GM23338 (cell line): ENCODE results near the gene SH3RF2. TPM values are rescaled to one million over a fixed set of nuclear protein-coding genes. Genes with fewer than 3 reads are reported as not detected.

Experiments
- ATAC-seq: fragments of 200-7000 bp; cut with Tn5 transposase; 3 replicates; pipeline ENCODE4 v1.9.1; 2020
- DNase-seq: peaks from one replicate; pipeline ENCODE4 v3.0.0-alpha.2; 2015; ENCODE audit warnings: low spot score
- H2AFZ ChIP-seq: fragments of 200-600 bp; sonication (generic); 2 replicates; pipeline ENCODE4 v1.8.0; 2016; ENCODE audit warnings: antibody characterized with exemption, mild to moderate bottlenecking, moderate library complexity
- H3F3A ChIP-seq: fragments of 200-600 bp; sonication (generic); replicated peaks from 2 replicates; pipeline ENCODE4 v1.8.0; 2017; ENCODE audit warnings: antibody characterized with exemption, mixed run types, low read depth
- H3K27ac ChIP-seq: fragments of 200-600 bp; sonication (generic); 2 replicates; pipeline ENCODE4 v1.6.1; 2016; ENCODE audit warnings: low read depth
- H3K27me3 ChIP-seq: fragments of 200-600 bp; sonication (generic); 2 replicates; pipeline ENCODE4 v1.8.0; 2016; ENCODE audit warnings: mild to moderate bottlenecking, mixed run types, moderate library complexity; ENCODE audit not compliant: insufficient read depth
- H3K36me3 ChIP-seq: fragments of 200-600 bp; sonication (generic); 2 replicates; pipeline ENCODE4 v1.8.0; 2016; ENCODE audit warnings: mild to moderate bottlenecking; ENCODE audit not compliant: insufficient read depth
- H3K4me1 ChIP-seq: fragments of 200-600 bp; sonication (generic); 2 replicates; pipeline ENCODE4 v1.8.0; 2016; ENCODE audit warnings: mild to moderate bottlenecking, moderate library complexity; ENCODE audit not compliant: insufficient read depth
- H3K4me2 ChIP-seq: fragments of 200-600 bp; sonication (generic); 2 replicates; pipeline ENCODE4 v1.7.1; 2017; ENCODE audit warnings: mixed run types
- H3K4me3 ChIP-seq: fragments of 200-600 bp; sonication (generic); 2 replicates; pipeline ENCODE4 v1.6.1; 2016; ENCODE audit warnings: mixed run types
- H3K79me2 ChIP-seq: fragments of 200-600 bp; sonication (generic); replicated peaks from 2 replicates; pipeline ENCODE4 v1.8.0; 2017; ENCODE audit warnings: mild to moderate bottlenecking; ENCODE audit not compliant: insufficient read depth
- H3K9me2 ChIP-seq: fragments of 200-600 bp; sonication (generic); 2 replicates; pipeline ENCODE4 v1.8.0; 2017; ENCODE audit not compliant: insufficient read depth
- H4K20me1 ChIP-seq: fragments of 200-600 bp; sonication (generic); replicated peaks from 2 replicates; pipeline ENCODE4 v1.8.0; 2017; ENCODE audit warnings: mild to moderate bottlenecking; ENCODE audit not compliant: insufficient read depth
- H3K27ac Mint-ChIP-seq: 2 replicates; pipeline ENCODE4 v1.8.0; 2020; ENCODE audit warnings: inconsistent platforms, mild to moderate bottlenecking, moderate library complexity, mixed read lengths
- H3K27me3 Mint-ChIP-seq: 3 replicates; pipeline ENCODE4 v1.8.0; 2022; ENCODE audit warnings: low read depth, mild to moderate bottlenecking, moderate library complexity, mixed read lengths, inconsistent platforms; ENCODE audit not compliant: insufficient read depth, poor library complexity
- H3K36me3 Mint-ChIP-seq: 3 replicates; pipeline ENCODE4 v1.8.0; 2021; ENCODE audit warnings: low read depth, mild to moderate bottlenecking, inconsistent platforms, moderate library complexity, mixed read lengths
- H3K4me1 Mint-ChIP-seq: 3 replicates; pipeline ENCODE4 v1.8.0; 2020; ENCODE audit warnings: mild to moderate bottlenecking, inconsistent platforms, mixed read lengths
- H3K4me3 Mint-ChIP-seq: 3 replicates; pipeline ENCODE4 v1.8.0; 2021; ENCODE audit warnings: moderate library complexity, mild to moderate bottlenecking, inconsistent platforms, mixed read lengths
- H3K9me3 Mint-ChIP-seq: 3 replicates; pipeline ENCODE4 v1.8.0; 2020; ENCODE audit warnings: moderate library complexity, mild to moderate bottlenecking, inconsistent platforms, mixed read lengths
- CREB1 ChIP-seq: fragments of 250-450 bp; sonication (Bioruptor Pico); IDR thresholded peaks from 2 replicates; pipeline ENCODE4 v1.5.0; 2020; ENCODE audit warnings: low read depth, mild to moderate bottlenecking, moderate library complexity
- CTCF ChIP-seq, 2 experiments: fragments of 200-600 bp in 1 of 2; sonication (generic) in 1 of 2; conservative IDR thresholded peaks; 2 replicates each; pipeline versions ENCODE4 v1.5.1 to v1.6.1; 2016 to 2017; ENCODE audit warnings: antibody characterized with exemption in 2 of 2, low read depth in 2 of 2, mild to moderate bottlenecking in 2 of 2, moderate library complexity in 1 of 2
- EZH2 ChIP-seq: fragments of 200-600 bp; sonication (generic); IDR thresholded peaks from one replicate; pipeline ENCODE4 v1.8.0; 2017; ENCODE audit warnings: antibody characterized with exemption, mild to moderate bottlenecking, low read depth; ENCODE audit not compliant: unreplicated experiment
- JUNB ChIP-seq: IDR thresholded peaks from one replicate; pipeline ENCODE4 v1.6.1; 2016; ENCODE audit warnings: antibody characterized with exemption; ENCODE audit not compliant: unreplicated experiment
- POLR2AphosphoS5 ChIP-seq: IDR thresholded peaks from 2 replicates; pipeline ENCODE4 v1.6.1; 2016; ENCODE audit warnings: antibody characterized with exemption, low read depth
- ZNF114 ChIP-seq: fragments of 250-450 bp; sonication (Bioruptor Pico); IDR thresholded peaks from 2 replicates; pipeline ENCODE4 v1.5.0; 2020; ENCODE audit warnings: mild to moderate bottlenecking, moderate library complexity
- ZNF331 ChIP-seq: fragments of 250-450 bp; sonication (Bioruptor Pico); IDR thresholded peaks from 2 replicates; pipeline ENCODE4 v1.5.0; 2020; ENCODE audit warnings: low read depth, mild to moderate bottlenecking, moderate library complexity
- ZNF462 ChIP-seq: fragments of 250-450 bp; sonication (Bioruptor Pico); IDR thresholded peaks from 2 replicates; pipeline ENCODE4 v1.5.0; 2020; ENCODE audit warnings: mild to moderate bottlenecking, moderate library complexity
- polyA plus RNA-seq: library from polyadenylated mRNA; unstranded; fragments of >200 nt; fragmentation: Nextera tagmentation; extraction: Ambion mirVana; gene quantifications from 2 replicates; pipeline ENCODE4 v1.2.1, GENCODE V29; 2016
- total RNA-seq: library from RNA; depleted of rRNA; stranded (reverse); fragments of >200 nt; shearing (Covaris generic); gene quantifications from 2 replicates; pipeline ENCODE4 v1.2.3, GENCODE V29; 2014
- TF ChIP-seq, protein P1 (sequence below): IDR thresholded peaks from 2 replicates; pipeline ENCODE4 v1.6.1; 2016; ENCODE audit warnings: antibody characterized with exemption

The SH3RF2 gene
- total and polyA plus RNA-seq, 2 experiments from 2014 or later: 1.7 to 2.4 TPM

DNA sequence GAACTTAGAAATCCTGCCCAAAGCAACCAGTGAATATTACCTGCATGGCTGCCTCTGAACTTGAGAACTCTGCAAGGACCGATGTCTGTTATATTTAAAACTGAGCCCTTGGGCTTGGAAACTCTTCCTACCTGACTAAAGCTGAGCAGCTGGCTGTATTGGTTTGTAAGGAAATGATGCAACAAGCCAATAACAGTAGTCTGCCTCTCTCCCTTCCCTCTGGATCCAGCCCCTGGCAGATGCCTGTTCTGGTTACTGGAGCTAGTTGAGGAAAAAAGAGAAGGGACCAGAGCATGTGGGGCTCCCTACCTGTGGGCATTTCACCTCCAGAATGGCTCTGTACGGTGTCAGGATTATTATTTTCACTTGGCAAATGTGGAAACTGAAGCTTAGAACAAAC is 34.7 kb downstream of the SH3RF2 start:
- TF ChIP-seq CTCF (conservative IDR thresholded peaks at IDR 0.05; ENCODE audit: low read depth in 2 of 2) (no peak), EZH2 (no peak), POLR2AphosphoS5 (no peak), ZNF114 (CRISPR knock-in tag) (no peak), ZNF331 (no peak), ZNF462 (no peak), JUNB (no peak), CREB1 (CRISPR knock-in tag) (no peak)
- TF ChIP-seq, protein P1, sequence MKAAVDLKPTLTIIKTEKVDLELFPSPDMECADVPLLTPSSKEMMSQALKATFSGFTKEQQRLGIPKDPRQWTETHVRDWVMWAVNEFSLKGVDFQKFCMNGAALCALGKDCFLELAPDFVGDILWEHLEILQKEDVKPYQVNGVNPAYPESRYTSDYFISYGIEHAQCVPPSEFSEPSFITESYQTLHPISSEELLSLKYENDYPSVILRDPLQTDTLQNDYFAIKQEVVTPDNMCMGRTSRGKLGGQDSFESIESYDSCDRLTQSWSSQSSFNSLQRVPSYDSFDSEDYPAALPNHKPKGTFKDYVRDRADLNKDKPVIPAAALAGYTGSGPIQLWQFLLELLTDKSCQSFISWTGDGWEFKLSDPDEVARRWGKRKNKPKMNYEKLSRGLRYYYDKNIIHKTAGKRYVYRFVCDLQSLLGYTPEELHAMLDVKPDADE: no peak
- Mint-ChIP-seq H3K27ac (no peak overlapping the region), H3K36me3 (no peaks in the 10 kb centered on the region), H3K9me3 (no peaks in the 10 kb centered on the region), H3K27me3 (peaks cover 1% of the 10 kb centered on the region), H3K4me1 (peaks cover 2% of the 10 kb centered on the region; the same call in 1 of the 3 replicates), H3K4me3 (no peak overlapping the region)
- H3K36me3 ChIP-seq: no peaks in the 10 kb centered on the region
- H3K27me3 ChIP-seq: no peaks in the 10 kb centered on the region
- H3K79me2 ChIP-seq: no peaks in the 10 kb centered on the region
- H3K27ac ChIP-seq: no peak overlapping the region
- H3K4me2 ChIP-seq: no peak overlapping the region
- DNase-seq: no peak
- no peak overlapping the region for H3K4me3 ChIP-seq
- H3K4me1 ChIP-seq: no peaks in the 10 kb centered on the region
- H2AFZ ChIP-seq: peak overlapping the region; percentile 86; the same call in 1 of the 2 replicates
- ATAC-seq: no peak
- no peaks in the 10 kb centered on the region for H3F3A ChIP-seq
- H3K9me2 ChIP-seq: peaks cover 6% of the 10 kb centered on the region
- H4K20me1 ChIP-seq: no peaks in the 10 kb centered on the region
